SK-N-SH treated with all-trans-retinoic acid at 6 μM for 48 hours (cell line): Measurements from ENCODE around the gene TTC19.

Experiments used
- ARNTL ChIP-seq: fragments of 450-650 bp; formaldehyde crosslinking; IDR thresholded peaks from 2 replicates; pipeline ENCODE4 v1.5.0; 2020; ENCODE audit warnings: low read depth, mild to moderate bottlenecking, moderate library complexity, borderline replicate concordance
- CSDC2 ChIP-seq: fragments of 250-450 bp; sonication (Bioruptor Pico); IDR thresholded peaks from 2 replicates; pipeline ENCODE4 v1.5.0; 2020; ENCODE audit warnings: mild to moderate bottlenecking, moderate library complexity
- ESRRG ChIP-seq: fragments of 250-450 bp; sonication (Bioruptor Pico); IDR thresholded peaks from 2 replicates; pipeline ENCODE4 v1.6.1; 2021; ENCODE audit warnings: mild to moderate bottlenecking
- GLIS3 ChIP-seq: fragments of 250-450 bp; sonication (Bioruptor Pico); IDR thresholded peaks from 2 replicates; pipeline ENCODE4 v1.5.0; 2020; ENCODE audit warnings: mild to moderate bottlenecking, moderate library complexity
- TCF4 ChIP-seq: fragments of 250-450 bp; sonication (Bioruptor Pico); IDR thresholded peaks from 2 replicates; pipeline ENCODE4 v1.8.0; 2021; ENCODE audit warnings: mild to moderate bottlenecking, moderate library complexity, borderline replicate concordance
- TOX ChIP-seq: fragments of 250-450 bp; sonication (Bioruptor Pico); IDR thresholded peaks from 2 replicates; pipeline ENCODE4 v1.8.0; 2021; ENCODE audit warnings: mild to moderate bottlenecking, moderate library complexity, borderline replicate concordance
- ZFP3 ChIP-seq: fragments of 250-450 bp; sonication (Bioruptor Pico); IDR thresholded peaks from 2 replicates; pipeline ENCODE4 v1.5.0; 2020; ENCODE audit warnings: mild to moderate bottlenecking, moderate library complexity
- ZFP30 ChIP-seq: fragments of 450-650 bp; formaldehyde crosslinking; IDR thresholded peaks from 2 replicates; pipeline ENCODE4 v1.5.0; 2022; ENCODE audit warnings: mild to moderate bottlenecking, moderate library complexity
- ZNF8 ChIP-seq: fragments of 450-650 bp; formaldehyde crosslinking; IDR thresholded peaks from 2 replicates; pipeline ENCODE4 v1.5.0; 2020; ENCODE audit warnings: mild to moderate bottlenecking, moderate library complexity
- TF ChIP-seq, protein P1 (sequence below): fragments of 250-450 bp; sonication (Bioruptor Pico); IDR thresholded peaks from 2 replicates; pipeline ENCODE4 v1.8.0; 2021; ENCODE audit warnings: low read depth, mild to moderate bottlenecking, moderate library complexity, borderline replicate concordance
- TF ChIP-seq, protein P2 (sequence below): fragments of 250-450 bp; sonication (Bioruptor Pico); IDR thresholded peaks from 2 replicates; pipeline ENCODE4 v1.8.0; 2020; ENCODE audit warnings: mild to moderate bottlenecking, moderate library complexity, borderline replicate concordance
- TF ChIP-seq, protein P3 (sequence below): fragments of 250-450 bp; sonication (Bioruptor Pico); IDR thresholded peaks from 2 replicates; pipeline ENCODE4 v1.5.0; 2020; ENCODE audit warnings: mild to moderate bottlenecking, moderate library complexity

DNA sequence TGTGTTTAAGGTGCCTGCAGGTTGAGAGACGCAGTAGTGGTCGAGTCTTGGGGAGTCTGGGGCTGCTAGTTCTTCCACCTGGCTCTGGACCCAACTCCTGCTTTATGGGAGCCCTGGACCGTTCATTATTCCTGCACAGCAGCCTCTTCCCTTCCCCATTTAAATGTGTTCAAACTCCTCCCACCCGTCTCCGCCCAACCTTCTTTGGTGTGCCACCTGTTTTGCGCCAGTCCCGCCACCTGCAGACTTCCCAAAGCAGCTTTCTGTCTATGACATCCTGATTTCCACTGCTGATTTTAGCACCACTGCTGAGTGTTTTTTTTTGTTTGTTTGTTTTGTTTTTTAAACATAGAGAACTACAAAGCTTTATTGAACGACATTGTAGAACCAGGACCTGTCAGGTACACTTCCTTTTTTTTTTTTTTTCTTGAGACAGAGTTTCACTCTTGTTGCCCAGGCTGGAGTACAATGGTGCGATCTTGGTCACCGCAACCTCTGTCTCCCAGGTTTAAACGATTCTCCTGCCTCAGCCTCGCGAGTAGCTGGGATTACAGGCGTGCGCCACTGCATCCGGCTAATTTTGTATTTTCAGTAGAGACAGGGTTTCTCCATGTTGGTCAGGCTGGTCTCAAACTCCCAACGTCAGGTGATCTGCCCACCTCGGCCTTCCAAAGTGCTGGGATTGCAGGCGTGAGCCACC is 41.9 kb upstream of the TTC19 start:
- TF ChIP-seq, protein P1, sequence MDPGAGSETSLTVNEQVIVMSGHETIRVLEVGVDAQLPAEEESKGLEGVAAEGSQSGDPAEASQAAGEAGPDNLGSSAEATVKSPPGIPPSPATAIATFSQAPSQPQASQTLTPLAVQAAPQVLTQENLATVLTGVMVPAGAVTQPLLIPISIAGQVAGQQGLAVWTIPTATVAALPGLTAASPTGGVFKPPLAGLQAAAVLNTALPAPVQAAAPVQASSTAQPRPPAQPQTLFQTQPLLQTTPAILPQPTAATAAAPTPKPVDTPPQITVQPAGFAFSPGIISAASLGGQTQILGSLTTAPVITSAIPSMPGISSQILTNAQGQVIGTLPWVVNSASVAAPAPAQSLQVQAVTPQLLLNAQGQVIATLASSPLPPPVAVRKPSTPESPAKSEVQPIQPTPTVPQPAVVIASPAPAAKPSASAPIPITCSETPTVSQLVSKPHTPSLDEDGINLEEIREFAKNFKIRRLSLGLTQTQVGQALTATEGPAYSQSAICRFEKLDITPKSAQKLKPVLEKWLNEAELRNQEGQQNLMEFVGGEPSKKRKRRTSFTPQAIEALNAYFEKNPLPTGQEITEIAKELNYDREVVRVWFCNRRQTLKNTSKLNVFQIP (CRISPR knock-in tag), result no peak
- TF ChIP-seq ARNTL (CRISPR knock-in tag) (no peak), ZFP3 (CRISPR knock-in tag) (no peak), GLIS3 (CRISPR knock-in tag) (no peak), TCF4 (CRISPR knock-in tag) (no peak), ESRRG (CRISPR knock-in tag) (no peak), ZNF8 (CRISPR knock-in tag) (no peak), TOX (CRISPR knock-in tag) (no peak), ZFP30 (no peak), CSDC2 (CRISPR knock-in tag) (no peak)
- TF ChIP-seq, protein P2, sequence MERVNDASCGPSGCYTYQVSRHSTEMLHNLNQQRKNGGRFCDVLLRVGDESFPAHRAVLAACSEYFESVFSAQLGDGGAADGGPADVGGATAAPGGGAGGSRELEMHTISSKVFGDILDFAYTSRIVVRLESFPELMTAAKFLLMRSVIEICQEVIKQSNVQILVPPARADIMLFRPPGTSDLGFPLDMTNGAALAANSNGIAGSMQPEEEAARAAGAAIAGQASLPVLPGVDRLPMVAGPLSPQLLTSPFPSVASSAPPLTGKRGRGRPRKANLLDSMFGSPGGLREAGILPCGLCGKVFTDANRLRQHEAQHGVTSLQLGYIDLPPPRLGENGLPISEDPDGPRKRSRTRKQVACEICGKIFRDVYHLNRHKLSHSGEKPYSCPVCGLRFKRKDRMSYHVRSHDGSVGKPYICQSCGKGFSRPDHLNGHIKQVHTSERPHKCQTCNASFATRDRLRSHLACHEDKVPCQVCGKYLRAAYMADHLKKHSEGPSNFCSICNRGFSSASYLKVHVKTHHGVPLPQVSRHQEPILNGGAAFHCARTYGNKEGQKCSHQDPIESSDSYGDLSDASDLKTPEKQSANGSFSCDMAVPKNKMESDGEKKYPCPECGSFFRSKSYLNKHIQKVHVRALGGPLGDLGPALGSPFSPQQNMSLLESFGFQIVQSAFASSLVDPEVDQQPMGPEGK, result no peak
- TF ChIP-seq, protein P3, sequence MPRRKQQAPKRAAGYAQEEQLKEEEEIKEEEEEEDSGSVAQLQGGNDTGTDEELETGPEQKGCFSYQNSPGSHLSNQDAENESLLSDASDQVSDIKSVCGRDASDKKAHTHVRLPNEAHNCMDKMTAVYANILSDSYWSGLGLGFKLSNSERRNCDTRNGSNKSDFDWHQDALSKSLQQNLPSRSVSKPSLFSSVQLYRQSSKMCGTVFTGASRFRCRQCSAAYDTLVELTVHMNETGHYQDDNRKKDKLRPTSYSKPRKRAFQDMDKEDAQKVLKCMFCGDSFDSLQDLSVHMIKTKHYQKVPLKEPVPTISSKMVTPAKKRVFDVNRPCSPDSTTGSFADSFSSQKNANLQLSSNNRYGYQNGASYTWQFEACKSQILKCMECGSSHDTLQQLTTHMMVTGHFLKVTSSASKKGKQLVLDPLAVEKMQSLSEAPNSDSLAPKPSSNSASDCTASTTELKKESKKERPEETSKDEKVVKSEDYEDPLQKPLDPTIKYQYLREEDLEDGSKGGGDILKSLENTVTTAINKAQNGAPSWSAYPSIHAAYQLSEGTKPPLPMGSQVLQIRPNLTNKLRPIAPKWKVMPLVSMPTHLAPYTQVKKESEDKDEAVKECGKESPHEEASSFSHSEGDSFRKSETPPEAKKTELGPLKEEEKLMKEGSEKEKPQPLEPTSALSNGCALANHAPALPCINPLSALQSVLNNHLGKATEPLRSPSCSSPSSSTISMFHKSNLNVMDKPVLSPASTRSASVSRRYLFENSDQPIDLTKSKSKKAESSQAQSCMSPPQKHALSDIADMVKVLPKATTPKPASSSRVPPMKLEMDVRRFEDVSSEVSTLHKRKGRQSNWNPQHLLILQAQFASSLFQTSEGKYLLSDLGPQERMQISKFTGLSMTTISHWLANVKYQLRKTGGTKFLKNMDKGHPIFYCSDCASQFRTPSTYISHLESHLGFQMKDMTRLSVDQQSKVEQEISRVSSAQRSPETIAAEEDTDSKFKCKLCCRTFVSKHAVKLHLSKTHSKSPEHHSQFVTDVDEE, result no peak
